ENCODE data around the gene ACOXL. TPM values are rescaled to one million over a fixed set of nuclear protein-coding genes. Genes with fewer than 3 reads are reported as not detected.
"Not testable (repeated sequence)": the region's sequence is repeated elsewhere in the genome, so short reads cannot be mapped to it uniquely, and the experiment has no call there.

The ACOXL gene
- total RNA-seq, 4 donors from 2014 or later = 1.2 to 10.6 (median 2.1) TPM

- Histone ChIP-seq H3K36me3 (no peaks in the 10 kb centered on the region), H3K4me1 (no peaks in the 10 kb centered on the region), H3K4me3 (replicated peaks in 1 of 3) (no peak overlapping the region), H3K27me3 (no peaks in the 10 kb centered on the region), H3K27ac (no peak overlapping the region), H3K9me3 (no peaks in the 10 kb centered on the region)
- intact Hi-C loops (cut with DNase I) = no loop called here
- DNase-seq = no peak
- TF ChIP-seq POLR2A (IDR thresholded peaks at IDR 0.05) = no peak
- TF ChIP-seq, protein P1, sequence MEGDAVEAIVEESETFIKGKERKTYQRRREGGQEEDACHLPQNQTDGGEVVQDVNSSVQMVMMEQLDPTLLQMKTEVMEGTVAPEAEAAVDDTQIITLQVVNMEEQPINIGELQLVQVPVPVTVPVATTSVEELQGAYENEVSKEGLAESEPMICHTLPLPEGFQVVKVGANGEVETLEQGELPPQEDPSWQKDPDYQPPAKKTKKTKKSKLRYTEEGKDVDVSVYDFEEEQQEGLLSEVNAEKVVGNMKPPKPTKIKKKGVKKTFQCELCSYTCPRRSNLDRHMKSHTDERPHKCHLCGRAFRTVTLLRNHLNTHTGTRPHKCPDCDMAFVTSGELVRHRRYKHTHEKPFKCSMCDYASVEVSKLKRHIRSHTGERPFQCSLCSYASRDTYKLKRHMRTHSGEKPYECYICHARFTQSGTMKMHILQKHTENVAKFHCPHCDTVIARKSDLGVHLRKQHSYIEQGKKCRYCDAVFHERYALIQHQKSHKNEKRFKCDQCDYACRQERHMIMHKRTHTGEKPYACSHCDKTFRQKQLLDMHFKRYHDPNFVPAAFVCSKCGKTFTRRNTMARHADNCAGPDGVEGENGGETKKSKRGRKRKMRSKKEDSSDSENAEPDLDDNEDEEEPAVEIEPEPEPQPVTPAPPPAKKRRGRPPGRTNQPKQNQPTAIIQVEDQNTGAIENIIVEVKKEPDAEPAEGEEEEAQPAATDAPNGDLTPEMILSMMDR (IDR thresholded peaks at IDR 0.05) = no peak
- WGBS, 2 donors = 94 to 96% methylated on average over 11 of the region's 11 CpGs
These were observed 40.6 kb upstream of the ACOXL start for GRCh38 chr2:110691612-110692258.

GRCh38 chr2:110695146-110695898, 37.1 kb upstream of the ACOXL start:
- H3K4me3 ChIP-seq (replicated peaks in 1 of 3); H3K9me3 ChIP-seq; intact Hi-C loops (cut with DNase I); H3K36me3 ChIP-seq; DNase-seq; H3K27me3 ChIP-seq; H3K4me1 ChIP-seq; H3K27ac ChIP-seq: not testable (repeated sequence)
- 37 to 41% methylated on average over 5 of the region's 5 CpGs for WGBS, 2 donors

DNA sequence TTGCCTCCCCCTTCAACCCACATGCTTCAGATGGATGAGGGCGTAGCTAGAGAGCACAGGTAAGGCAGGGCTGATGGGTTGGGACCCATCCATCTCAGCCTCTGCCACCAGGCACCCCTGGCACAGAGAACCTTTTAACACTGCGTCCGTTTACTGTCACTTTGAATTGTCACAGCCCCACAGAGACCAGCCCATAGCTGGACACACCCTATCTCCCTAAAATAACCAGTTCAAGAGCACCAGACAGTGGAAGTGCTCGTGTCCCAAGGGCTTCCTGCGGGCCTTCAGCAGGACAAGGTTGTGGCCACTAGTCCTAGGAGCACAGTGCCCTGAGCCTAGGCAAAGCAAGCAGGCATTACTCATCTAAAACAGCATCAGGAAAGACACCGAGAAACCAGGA, 34.1 kb upstream of the ACOXL start:
- no CpG with 5 or more reads among the region's 6 CpGs for WGBS, 2 donors
- not testable (repeated sequence) for H3K9me3 ChIP-seq, H3K27ac ChIP-seq

DNA sequence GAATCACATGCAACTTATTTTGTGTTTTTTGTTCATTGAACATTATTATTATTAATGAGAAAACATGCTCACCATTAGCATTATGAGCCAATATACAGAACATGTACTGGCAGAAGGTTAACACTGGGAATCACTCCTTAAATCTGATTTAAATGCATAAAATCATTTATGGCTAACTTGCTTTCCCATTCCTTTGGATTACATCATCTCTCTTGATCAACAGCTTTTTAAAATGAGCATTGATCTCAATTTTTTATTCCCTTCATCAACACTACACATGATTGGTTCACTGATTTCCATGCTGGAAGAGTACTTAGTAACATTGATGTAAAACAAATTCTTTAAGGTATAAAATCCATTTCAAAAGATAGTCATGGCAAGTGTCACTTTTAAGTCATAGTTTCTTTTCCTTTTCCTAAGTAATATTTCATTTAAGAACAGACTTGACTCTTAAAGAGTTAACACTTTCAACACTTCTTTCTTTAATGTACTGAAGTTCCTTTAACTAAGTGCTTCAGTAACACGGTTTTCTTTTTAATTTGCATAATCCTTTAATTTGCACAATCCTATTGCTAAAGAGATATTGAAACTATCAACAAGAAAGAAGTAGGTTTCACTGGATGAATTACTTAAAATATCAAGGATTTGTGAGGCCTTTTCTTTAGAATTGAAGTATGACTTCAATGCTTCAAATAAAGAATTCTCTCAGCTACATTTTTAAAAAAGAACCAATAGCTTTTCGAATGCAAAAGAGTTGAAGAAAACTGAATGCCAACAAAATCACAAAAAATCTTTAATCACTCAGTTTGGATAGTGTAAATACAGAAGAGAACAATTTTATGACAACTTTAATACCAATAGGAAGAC, 29.6 kb upstream of the ACOXL start:
- no peaks in the 10 kb centered on the region for H3K36me3 ChIP-seq
- no peaks in the 10 kb centered on the region for H3K9me3 ChIP-seq
- intact Hi-C loops (cut with DNase I) = no loop called here
- no peak overlapping the region for H3K4me3 ChIP-seq (replicated peaks in 1 of 3)
- H3K4me1 ChIP-seq = no peaks in the 10 kb centered on the region
- 55 to 63% methylated on average over 2 of the region's 2 CpGs for WGBS, 2 donors
- H3K27ac ChIP-seq = no peak overlapping the region
- TF ChIP-seq POLR2A (IDR thresholded peaks at IDR 0.05) = no peak
- TF ChIP-seq, protein P1 (IDR thresholded peaks at IDR 0.05) = no peak
- no peaks in the 10 kb centered on the region for H3K27me3 ChIP-seq
- no peak for DNase-seq

More for the DNA sequence above, 34.1 kb upstream of the ACOXL start:
- intact Hi-C loops (cut with DNase I); H3K4me1 ChIP-seq; DNase-seq; H3K4me3 ChIP-seq (replicated peaks in 1 of 3); H3K36me3 ChIP-seq; H3K27me3 ChIP-seq: not testable (repeated sequence)

- Histone ChIP-seq H3K36me3 (no peaks in the 10 kb centered on the region), H3K27me3 (no peaks in the 10 kb centered on the region), H3K4me1 (no peaks in the 10 kb centered on the region), H3K27ac (no peak overlapping the region), H3K4me3 (replicated peaks in 1 of 3) (no peak overlapping the region), H3K9me3 (no peaks in the 10 kb centered on the region)
- WGBS, 2 donors = 73 to 86% methylated on average over 1 of the region's 1 CpG
- TF ChIP-seq POLR2A (IDR thresholded peaks at IDR 0.05) = no peak
- TF ChIP-seq, protein P1 (IDR thresholded peaks at IDR 0.05) = no peak
- no peak for DNase-seq
- intact Hi-C loops (cut with DNase I) = no loop called here
These were observed 24.9 kb upstream of the ACOXL start for GRCh38 chr2:110707386-110707965.
